Lower leg skin (tissue), 3 donors: ENCODE data around the gene CADM1.

Experiments used
- CTCF ChIP-seq, 3 donors: fragments of 450-650 bp; IDR thresholded peaks; one replicate each; pipeline ENCODE4 v1.5.1; 2016; ENCODE audit warnings: antibody characterized with exemption in 3 of 3, mild to moderate bottlenecking in 3 of 3, moderate library complexity in 2 of 3
- POLR2A ChIP-seq, 2 donors: fragments of 450-650 bp; IDR thresholded peaks; one replicate each; pipeline ENCODE4 v1.6.1; 2016 to 2017; ENCODE audit warnings: antibody characterized with exemption in 2 of 2, mild to moderate bottlenecking in 1 of 2, moderate library complexity in 1 of 2

DNA sequence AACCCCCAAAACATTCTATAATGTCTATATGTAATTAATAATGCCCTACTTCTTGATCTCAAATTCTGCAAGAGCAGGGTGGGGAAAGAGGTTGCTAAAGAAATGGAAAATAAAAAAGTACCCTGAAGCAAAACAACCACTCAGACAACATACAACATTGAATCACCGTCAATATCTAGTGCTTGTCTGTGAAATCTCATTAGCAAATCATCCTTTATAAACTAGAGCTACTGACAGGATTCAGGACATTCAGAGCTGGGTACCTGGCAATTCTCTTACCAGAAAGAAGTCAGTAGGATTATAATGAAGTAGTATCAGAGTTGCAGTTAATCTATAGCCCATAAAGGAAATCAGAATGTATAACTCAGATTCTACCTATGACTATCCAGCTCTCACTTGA, 143.2 kb downstream of the CADM1 start:
- TF ChIP-seq CTCF (IDR thresholded peaks at IDR 0.05), result no peak
- TF ChIP-seq POLR2A (IDR thresholded peaks at IDR 0.05), result no peak
